K562 (cell line): ENCODE results near the gene ADTRP. TPM values are rescaled to one million over a fixed set of nuclear protein-coding genes. Genes with fewer than 3 reads are reported as not detected.

Experiments used
- CBX8 ChIP-seq: fragments of 200-600 bp; sonication (generic); IDR thresholded peaks from 2 replicates; pipeline ENCODE4 v1.6.1; 2012; ENCODE audit warnings: borderline replicate concordance, mixed run types, low read depth, mild to moderate bottlenecking, moderate library complexity, mixed read lengths, low read length, control low read depth, inconsistent platforms; ENCODE audit not compliant: poor library complexity, severe bottlenecking; ENCODE audit errors: extremely low read depth
- E2F6 ChIP-seq, 2 experiments: IDR thresholded peaks; 2 replicates each; pipeline ENCODE4 v1.6.1; 2011; ENCODE audit warnings: borderline replicate concordance in 1 of 2, control low read depth in 1 of 2, low read depth in 1 of 2, low read length in 1 of 2, mild to moderate bottlenecking in 1 of 2, mixed read lengths in 1 of 2, moderate library complexity in 1 of 2; ENCODE audit not compliant: insufficient read depth in 1 of 2, insufficient read length in 1 of 2, poor library complexity in 1 of 2, severe bottlenecking in 1 of 2; ENCODE audit errors: extremely low read depth in 1 of 2
- ELK3 ChIP-seq: fragments of 450-650 bp; formaldehyde crosslinking; IDR thresholded peaks from 2 replicates; pipeline ENCODE4 v1.4.0; 2020; ENCODE audit warnings: mild to moderate bottlenecking
- L3MBTL2 ChIP-seq: fragments of 450-650 bp; IDR thresholded peaks from 2 replicates; pipeline ENCODE4 v1.6.1; 2016; ENCODE audit warnings: mild to moderate bottlenecking, moderate library complexity
- NRF1 ChIP-seq, 2 experiments: fragments of 450-650 bp; IDR thresholded peaks in 1 of 2; conservative IDR thresholded peaks in 1 of 2; 2 replicates each; pipeline ENCODE4 v1.6.1; 2014; ENCODE audit warnings: mild to moderate bottlenecking in 2 of 2
- TEAD4 ChIP-seq, 2 experiments: sonication (generic) in 1 of 2; formaldehyde crosslinking in 1 of 2; IDR thresholded peaks; 2 replicates each; pipeline versions ENCODE4 v1.6.1 to v1.8.0; 2012 to 2022; ENCODE audit warnings: borderline replicate concordance in 1 of 2, inconsistent platforms in 1 of 2, low read length in 1 of 2, mild to moderate bottlenecking in 1 of 2, missing genetic modification reagents in 1 of 2
- ZNF175 ChIP-seq: fragments of 200-800 bp; sonication (Bioruptor generic); IDR thresholded peaks from 2 replicates; pipeline ENCODE4 v1.6.1; 2016; ENCODE audit warnings: low read depth, mild to moderate bottlenecking, missing genetic modification characterization, missing compliant biosample characterization
- polyA plus RNA-seq, 8 experiments: library from polyadenylated mRNA; depleted of rRNA in 4 of 8; stranded (reverse) in 5 of 8; unstranded in 3 of 8; fragments of >200 nt; fragmentation: Nextera tagmentation in 2 of 8; fragmentation: Illumina TruSeq in 1 of 8; extraction: Ambion mirVana in 2 of 8; extraction: Trizol in 1 of 8; gene quantifications; 2 replicates each; pipeline versions ENCODE4 v1.2.1 to v1.2.3, GENCODE V29; 2011 to 2014; ENCODE audit warnings: inconsistent platforms in 1 of 8, missing spikeins in 1 of 8
- total RNA-seq, 7 experiments: library from RNA; depleted of rRNA in 6 of 7; stranded (reverse); fragments of >200 nt in 6 of 7; fragmentation: Illumina TruSeq in 2 of 7; extraction: Trizol in 2 of 7; gene quantifications; 2 replicates each; pipeline versions ENCODE4 v1.2.1 to v1.2.3, GENCODE V29; 2011 to 2021; ENCODE audit warnings: low replicate concordance in 1 of 7

ADTRP gene
- total and polyA plus RNA-seq, 9 of the 15 experiments (the other 6 are each of a cell fraction or from before 2014, with no cell fraction given): 7.4 to 24.0 (median 13.6) TPM

DNA sequence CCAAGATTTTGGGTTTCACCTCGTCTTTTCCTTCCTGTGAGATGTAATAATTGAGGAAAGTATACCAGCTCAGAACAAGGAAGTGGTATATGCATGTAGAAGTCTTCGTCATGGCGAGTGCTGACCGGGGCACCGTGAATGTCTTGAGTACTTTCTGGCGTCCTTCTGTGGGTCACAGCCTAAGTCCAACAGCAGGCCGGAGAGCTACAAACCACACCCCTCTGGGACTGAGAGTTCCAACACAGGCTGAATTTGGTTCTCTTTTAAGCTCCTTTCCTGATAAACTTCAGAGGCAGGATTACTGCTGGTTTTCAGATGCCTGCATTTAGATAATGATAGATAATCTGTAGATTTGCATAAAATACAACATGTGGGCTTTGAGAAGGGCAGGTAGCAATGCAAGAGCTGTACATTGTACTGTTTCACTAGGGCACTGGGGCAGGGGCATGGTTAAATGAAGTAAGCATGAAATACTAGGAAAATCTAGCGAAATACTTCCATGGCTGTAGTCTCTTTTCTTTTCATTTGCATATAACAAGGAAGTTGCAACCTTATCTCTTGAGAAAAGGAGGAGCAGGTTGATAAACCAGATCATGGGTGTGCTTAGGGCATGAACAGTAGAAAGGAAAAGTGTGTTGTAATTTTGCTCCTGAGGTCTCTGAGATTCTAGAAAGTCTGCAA, at the start of gene ADTRP (continued):
- TF ChIP-seq ELK3 (CRISPR knock-in tag) (no peak), NRF1 (conservative IDR thresholded peaks at IDR 0.05 in 1 of 2, IDR thresholded peaks at IDR 0.05 in 1 of 2) (peak in 1 of 2 experiments; percentile 29; a peak in 2 of 4 replicates), L3MBTL2 (peak; percentile 51), TEAD4 (IDR thresholded peaks at IDR 0.05; ENCODE audit: low read length) (peak; percentile 70), TEAD4 (CRISPR knock-in tag; IDR thresholded peaks at IDR 0.05; ENCODE audit: borderline replicate concordance) (no peak), E2F6 (IDR thresholded peaks at IDR 0.05; ENCODE audit: borderline replicate concordance in 1 of 2, extremely low read depth in 1 of 2, insufficient read depth in 1 of 2, insufficient read length in 1 of 2, low read depth in 1 of 2, low read length in 1 of 2, poor library complexity in 1 of 2, severe bottlenecking in 1 of 2) (peak in 1 of 2 experiments; percentile 20), CBX8 (no peak), ZNF175 (CRISPR knock-in tag) (peak; percentile 58; the same call in 1 of the 2 replicates)
